Aorta (tissue), 5 donors: Measurements from ENCODE around the gene RHOF. TPM values are rescaled to one million over a fixed set of nuclear protein-coding genes. Genes with fewer than 3 reads are reported as not detected.

Experiments
- ATAC-seq: fragments of 200-7000 bp; cut with Tn5 transposase; one replicate; pipeline ENCODE4 v1.9.1; 2022; ENCODE audit warnings: moderate library complexity; ENCODE audit not compliant: low FRiP score
- DNase-seq, 2 donors: peaks; one replicate each; pipeline ENCODE4 v3.0.0-alpha.2; 2020
- H3K27ac ChIP-seq, 2 donors: one replicate each; pipeline ENCODE4 v1.5.1; 2013; ENCODE audit warnings: low read length in 2 of 2, mild to moderate bottlenecking in 2 of 2, moderate library complexity in 2 of 2, control low read depth in 1 of 2, inconsistent platforms in 1 of 2, low read depth in 1 of 2
- H3K27me3 ChIP-seq, 2 donors: one replicate each; pipeline ENCODE4 v1.6.1; 2013; ENCODE audit warnings: control low read depth in 1 of 2, low read length in 1 of 2, mild to moderate bottlenecking in 1 of 2, moderate library complexity in 1 of 2; ENCODE audit not compliant: insufficient read depth in 2 of 2, control insufficient read depth in 1 of 2
- H3K36me3 ChIP-seq, 2 donors: one replicate each; pipeline ENCODE4 v1.6.1; 2013; ENCODE audit warnings: control low read depth in 1 of 2, low read length in 1 of 2, mild to moderate bottlenecking in 1 of 2; ENCODE audit not compliant: insufficient read depth in 2 of 2, control insufficient read depth in 1 of 2
- H3K4me1 ChIP-seq, 2 donors: one replicate each; pipeline ENCODE4 v1.6.1; 2013; ENCODE audit warnings: low read length in 2 of 2, control low read depth in 1 of 2, mild to moderate bottlenecking in 1 of 2, moderate library complexity in 1 of 2; ENCODE audit not compliant: insufficient read depth in 2 of 2, control insufficient read depth in 1 of 2
- H3K4me3 ChIP-seq, 2 donors: one replicate each; pipeline ENCODE4 v1.5.1; 2013; ENCODE audit warnings: low read length in 2 of 2, control low read depth in 1 of 2, mild to moderate bottlenecking in 1 of 2
- H3K9me3 ChIP-seq: one replicate; pipeline ENCODE4 v1.6.1; 2013; ENCODE audit warnings: mild to moderate bottlenecking, low read length; ENCODE audit not compliant: control insufficient read depth
- WGBS, 2 donors: extraction: QIAGEN DNeasy Blood & Tissue Kit; methylation state at CpG; one replicate each; pipeline ENCODE4 v1.1.7; 2013; 5-methylcytosine and 5-hydroxymethylcytosine counted together
- intact Hi-C, 2 donors: fragments of 100-400 bp; cut with DNase I; formaldehyde crosslinking; loops; one replicate each; pipeline versions ENCODE4 v1.14.2 to v1.15.0; 2022
- polyA plus RNA-seq, 2 donors: library from polyadenylated mRNA; stranded (reverse); fragments of 200-250 nt; gene quantifications; one replicate each; pipeline ENCODE4 v1.2.3, GENCODE V29; 2013
- total RNA-seq, 2 donors: library from RNA; stranded (reverse); fragmentation: NEBNext Ultra II Directional; extraction: Animal tissue kit (Norgen Biotek cat#: 25700); gene quantifications; one replicate each; pipeline ENCODE4 v1.2.1, GENCODE V29; 2021
- donor health status: healthy with polysubstance abuse.
- donor health status: Bipolar disorder and iron deficiency.
- donor health status: DM: no; HTN: no; CAD: no.
- donor health status: DM: no; HTN: no; CAD: no.
- donor health status: DM: yes; HTN: yes; CAD: no.

Gene RHOF
- total and polyA plus RNA-seq, 4 donors: 5.2 to 18.0 (median 9.1) TPM

DNA sequence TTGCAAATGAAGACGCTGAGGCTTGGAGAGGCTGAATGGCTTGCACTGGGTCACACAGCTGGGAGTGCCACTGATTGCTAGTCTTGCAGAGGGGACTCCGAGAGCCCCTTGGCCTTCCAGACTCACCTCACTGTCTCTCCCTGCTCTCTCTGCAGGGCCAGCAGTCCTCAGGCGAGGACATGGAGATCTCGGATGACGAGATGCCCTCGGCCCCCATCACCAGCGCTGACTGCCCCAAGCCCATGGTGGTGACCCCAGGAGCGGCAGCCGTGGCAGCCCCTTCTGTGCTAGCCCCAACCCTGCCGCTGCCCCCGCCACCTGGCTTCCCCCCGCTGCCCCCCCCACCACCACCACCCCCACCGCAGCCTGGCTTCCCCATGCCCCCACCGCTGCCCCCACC, 20.5 kb upstream of the RHOF start:
- Histone ChIP-seq H3K4me3 (no peak overlapping the region), H3K27ac (no peak overlapping the region), H3K36me3 (peaks cover 4 to 21% of the 10 kb centered on the region in 2 donors), H3K9me3 (no peaks in the 10 kb centered on the region), H3K4me1 (no peaks in the 10 kb centered on the region), H3K27me3 (no peaks in the 10 kb centered on the region)
- intact Hi-C loops: loop anchor here (5.0 kb wide), 1 partner anchor 37 kb away; no protein-coding TSS in a partner anchor
- ATAC-seq (no peak), DNase-seq (peak in 1 of 2 donors; percentile 71)
- WGBS, 2 donors: 81 to 84% methylated on average over 12 to 14 of the region's 14 CpGs

DNA sequence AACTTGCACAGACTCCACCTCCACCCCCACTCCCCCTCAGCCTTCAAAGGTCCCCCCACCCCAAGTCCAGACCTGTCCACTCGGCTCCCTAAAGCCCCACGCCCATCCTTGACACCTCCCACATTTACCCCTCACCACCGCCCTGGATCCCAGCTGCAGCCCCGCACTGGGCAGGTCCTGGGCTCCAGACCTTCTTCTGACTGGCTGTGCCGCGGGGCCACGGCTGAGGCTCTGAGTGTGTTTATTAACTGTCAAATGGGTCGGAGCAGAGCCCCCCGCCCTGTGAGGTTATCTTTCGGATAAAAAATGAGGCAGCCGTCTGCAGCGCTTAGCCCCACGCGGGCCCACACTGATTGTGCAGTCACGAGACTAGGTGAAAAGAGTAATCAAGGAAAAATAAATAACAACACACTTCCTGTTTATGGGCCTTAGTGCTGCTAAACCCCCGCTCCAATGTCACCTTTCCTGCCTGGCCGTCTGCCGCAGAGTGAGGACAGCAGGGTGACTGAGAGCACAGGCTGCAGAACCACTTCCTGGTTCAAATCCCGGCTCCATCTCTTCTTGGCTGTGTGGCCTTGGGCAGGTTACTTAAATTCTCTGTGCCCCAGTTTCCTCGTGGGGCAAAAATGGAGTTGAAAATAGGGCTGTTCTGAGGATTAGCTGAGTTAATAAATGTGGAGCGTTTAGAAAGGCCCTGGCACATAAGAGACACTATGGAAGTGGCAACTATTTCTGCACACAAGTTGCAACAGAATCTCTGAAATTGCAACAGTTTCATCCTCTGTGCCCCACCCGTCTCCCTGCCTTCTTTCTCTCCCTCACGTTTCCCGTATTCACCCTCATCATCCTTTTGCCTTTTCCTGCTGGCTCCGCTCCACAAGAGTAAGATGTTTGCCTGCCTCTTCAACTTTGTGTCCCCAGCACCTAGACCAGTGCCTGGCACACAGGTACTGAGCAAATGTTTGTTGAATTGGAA, 19.7 kb upstream of the RHOF start:
- intact Hi-C loops: loop anchor here (1.0 to 5.0 kb wide), 3 partner anchors 18 to 76 kb away; no protein-coding TSS in a partner anchor
- Histone ChIP-seq H3K27ac (no peak overlapping the region), H3K27me3 (no peaks in the 10 kb centered on the region), H3K9me3 (no peaks in the 10 kb centered on the region), H3K36me3 (peaks cover 4 to 24% of the 10 kb centered on the region in 2 donors), H3K4me3 (peak overlapping the region in 1 of 2 donors; percentile 11), H3K4me1 (no peaks in the 10 kb centered on the region)
- no peak for ATAC-seq
- WGBS, 2 donors: 30 to 31% methylated on average over 25 of the region's 25 CpGs
- peak; percentile 49 to 78 for DNase-seq

DNA sequence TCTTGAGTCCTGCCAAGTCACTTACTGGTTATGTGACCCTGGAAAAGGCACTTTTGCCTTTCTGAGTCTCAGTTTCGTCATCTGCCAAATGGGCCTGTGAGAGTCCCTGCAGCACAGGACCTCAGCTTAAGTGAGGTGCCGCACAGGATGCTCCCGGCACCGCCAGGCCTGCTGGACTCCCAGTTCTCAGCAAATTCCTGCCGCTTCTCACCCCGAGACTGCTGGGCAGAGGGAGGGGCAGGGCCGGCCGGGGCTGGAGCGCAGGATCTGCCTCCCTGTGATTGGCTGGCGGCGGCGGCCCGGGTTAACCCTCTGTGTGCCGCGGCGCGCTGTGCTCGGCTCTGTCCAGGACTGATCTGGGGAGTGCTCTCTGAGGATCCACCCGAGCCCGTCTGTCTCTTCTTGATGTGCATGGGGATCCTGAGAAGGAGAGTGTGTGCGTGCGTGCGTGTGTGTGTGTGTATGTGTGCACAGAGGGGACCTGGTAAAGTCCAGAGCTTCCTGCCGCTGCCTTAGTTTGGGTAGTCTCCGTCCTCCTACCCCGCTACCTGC, 18.9 kb upstream of the RHOF start:
- Histone ChIP-seq H3K36me3 (peaks cover 4 to 21% of the 10 kb centered on the region in 2 donors), H3K4me1 (no peaks in the 10 kb centered on the region), H3K9me3 (no peaks in the 10 kb centered on the region), H3K4me3 (peak overlapping the region; percentile 47 to 67), H3K27ac (peak overlapping the region in 1 of 2 donors; percentile 52), H3K27me3 (no peaks in the 10 kb centered on the region)
- ATAC-seq (peak; percentile 85), DNase-seq (peak; percentile 85 to 90)
- intact Hi-C loops: loop anchor here (1.0 to 5.0 kb wide), 3 partner anchors 17 to 77 kb away; no protein-coding TSS in a partner anchor
- WGBS, 2 donors: 3 to 4% methylated on average over 25 to 26 of the region's 26 CpGs

DNA sequence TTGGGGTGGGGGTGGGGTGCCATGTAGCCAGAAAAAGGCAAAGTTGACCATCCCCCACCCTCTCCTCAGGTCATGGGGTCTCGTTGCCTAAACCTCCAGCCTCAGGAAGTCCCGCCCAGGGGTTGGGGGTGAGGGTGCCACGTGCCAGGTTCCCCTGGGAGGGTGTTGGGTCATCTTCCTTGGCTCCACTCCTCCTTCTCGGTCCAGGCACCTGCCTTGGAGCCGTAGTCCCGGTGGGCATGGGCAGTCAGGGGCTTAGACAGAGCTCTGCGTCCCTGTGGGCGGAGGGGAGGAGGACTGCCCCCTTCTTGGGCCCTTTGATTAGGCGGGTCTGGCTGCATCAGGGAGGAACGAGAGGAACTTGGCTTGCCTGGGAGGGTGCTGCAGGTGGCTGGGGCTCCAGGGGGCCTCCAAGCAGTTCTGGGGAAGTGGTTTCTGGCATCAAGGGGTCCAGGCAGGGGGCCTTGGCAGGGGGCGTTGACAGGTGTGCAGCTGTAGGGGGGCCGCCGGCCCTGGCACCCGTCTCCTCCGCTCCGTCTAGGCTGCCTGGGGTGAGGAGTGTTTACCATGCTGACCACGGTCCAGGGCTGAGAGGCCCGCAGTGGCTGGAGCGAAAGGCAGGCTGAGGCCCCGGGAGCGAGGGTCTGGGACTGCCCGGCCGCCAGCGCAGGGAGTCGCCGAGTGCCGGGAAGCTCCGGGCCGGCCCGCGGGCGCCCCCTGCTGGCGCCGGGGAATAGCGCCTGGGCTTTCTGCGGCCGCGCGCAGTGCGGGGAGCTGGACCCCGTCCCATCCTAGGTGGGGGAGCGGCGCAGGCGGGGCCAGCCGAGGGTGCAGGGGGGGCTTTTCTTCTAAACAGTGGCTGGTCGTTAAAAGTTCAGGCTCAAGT, 18.2 kb upstream of the RHOF start:
- Histone ChIP-seq H3K36me3 (peaks cover 4 to 15% of the 10 kb centered on the region in 2 donors), H3K27me3 (no peaks in the 10 kb centered on the region), H3K27ac (peak overlapping the region in 1 of 2 donors; percentile 34), H3K4me3 (peak overlapping the region; percentile 47 to 67), H3K9me3 (no peaks in the 10 kb centered on the region), H3K4me1 (no peaks in the 10 kb centered on the region)
- DNase-seq (peak; percentile 79 to 92), ATAC-seq (peak; percentile 94)
- WGBS, 2 donors: 2% methylated on average over 36 to 46 of the region's 46 CpGs
- intact Hi-C loops: loop anchor here (1.0 to 5.0 kb wide), 4 partner anchors 16 to 78 kb away; no protein-coding TSS in a partner anchor

DNA sequence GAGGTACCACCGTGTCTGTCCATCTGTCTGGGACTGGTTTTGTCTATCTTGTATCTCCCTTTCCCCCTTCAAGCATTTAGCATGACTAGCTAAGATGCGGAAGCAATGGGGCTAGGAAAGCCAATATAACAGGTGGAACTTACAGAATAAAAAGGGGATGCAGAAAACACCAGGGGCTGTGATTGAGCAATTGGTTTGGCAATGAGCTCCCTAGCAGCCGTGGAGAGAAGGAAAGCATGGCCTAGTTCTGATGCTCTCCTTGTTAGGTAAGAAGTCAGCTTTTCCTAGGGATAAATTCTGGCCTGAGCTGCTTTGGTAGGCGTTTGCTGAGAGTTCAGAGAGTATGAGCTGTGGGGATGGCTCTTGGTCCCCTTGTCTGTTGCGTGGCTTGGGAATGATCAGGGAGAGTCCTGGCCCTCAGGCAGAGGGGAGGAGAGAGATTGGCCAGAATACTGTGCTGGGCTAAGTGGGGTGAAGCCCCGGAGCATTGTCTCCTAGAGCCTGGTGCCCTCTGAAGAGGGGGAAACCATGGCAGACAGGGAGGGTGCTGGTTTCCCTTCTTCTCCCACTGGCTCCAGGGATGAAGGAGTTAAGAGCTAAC, 17.4 kb upstream of the RHOF start:
- intact Hi-C loops: loop anchor here (2.0 to 5.0 kb wide), 2 partner anchors 16 to 34 kb away; no protein-coding TSS in a partner anchor

DNA sequence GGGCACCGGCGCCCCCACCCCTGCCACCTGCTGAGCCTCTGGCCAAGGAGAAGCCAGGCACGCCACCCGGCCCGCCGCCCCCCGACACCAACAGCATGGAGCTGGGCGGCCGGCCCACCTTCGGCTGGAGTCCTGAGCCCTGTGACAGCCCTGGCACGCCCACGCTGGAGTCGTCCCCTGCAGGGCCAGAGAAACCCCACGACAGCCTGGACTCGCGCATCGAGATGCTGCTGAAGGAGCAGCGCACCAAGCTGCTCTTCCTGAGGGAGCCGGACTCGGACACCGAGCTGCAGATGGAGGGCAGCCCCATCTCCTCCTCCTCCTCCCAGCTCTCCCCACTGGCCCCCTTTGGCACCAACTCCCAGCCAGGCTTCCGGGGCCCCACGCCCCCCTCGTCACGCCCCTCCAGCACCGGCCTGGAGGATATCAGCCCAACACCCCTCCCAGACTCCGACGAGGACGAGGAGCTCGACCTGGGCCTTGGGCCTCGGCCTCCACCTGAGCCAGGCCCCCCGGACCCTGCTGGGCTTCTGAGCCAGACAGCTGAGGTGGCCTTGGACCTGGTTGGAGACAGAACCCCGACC, 16.8 kb upstream of the RHOF start:
- no peaks in the 10 kb centered on the region for H3K4me1 ChIP-seq
- WGBS, 2 donors: 56 to 65% methylated on average over 33 of the region's 33 CpGs
- no peaks in the 10 kb centered on the region for H3K9me3 ChIP-seq
- peaks cover 4 to 14% of the 10 kb centered on the region in 2 donors for H3K36me3 ChIP-seq
- no peak overlapping the region for H3K4me3 ChIP-seq
- ATAC-seq (no peak), DNase-seq (no peak)
- H3K27ac ChIP-seq: no peak overlapping the region
- no peaks in the 10 kb centered on the region for H3K27me3 ChIP-seq
- intact Hi-C loops: loop anchor here (2.0 to 5.0 kb wide), 2 partner anchors 16 to 33 kb away; no protein-coding TSS in a partner anchor

More for the DNA sequence above, 17.4 kb upstream of the RHOF start:
- DNase-seq (no peak), ATAC-seq (no peak)
- 43 to 47% methylated on average over 6 of the region's 6 CpGs for WGBS, 2 donors
- no peaks in the 10 kb centered on the region for H3K9me3 ChIP-seq
- no peaks in the 10 kb centered on the region for H3K4me1 ChIP-seq
- H3K27ac ChIP-seq: peak overlapping the region in 1 of 2 donors; percentile 34
- no peak overlapping the region for H3K4me3 ChIP-seq
- H3K27me3 ChIP-seq: no peaks in the 10 kb centered on the region
- H3K36me3 ChIP-seq: peaks cover 4 to 14% of the 10 kb centered on the region in 2 donors

DNA sequence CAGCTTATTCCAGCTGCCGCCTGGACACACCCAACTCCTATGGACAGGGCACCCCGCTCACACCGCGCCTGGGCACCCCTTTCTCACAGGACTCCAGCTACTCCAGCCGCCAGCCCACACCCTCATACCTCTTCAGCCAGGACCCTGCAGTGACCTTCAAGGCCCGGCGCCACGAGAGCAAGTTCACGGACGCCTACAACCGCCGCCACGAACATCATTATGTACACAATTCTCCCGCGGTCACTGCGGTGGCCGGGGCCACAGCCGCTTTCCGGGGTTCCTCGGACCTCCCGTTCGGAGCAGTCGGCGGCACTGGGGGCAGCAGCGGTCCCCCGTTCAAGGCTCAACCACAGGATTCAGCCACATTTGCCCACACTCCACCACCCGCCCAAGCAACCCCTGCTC, 16.2 kb upstream of the RHOF start:
- no peaks in the 10 kb centered on the region for H3K4me1 ChIP-seq
- ATAC-seq (no peak), DNase-seq (peak in 1 of 2 donors; percentile 78)
- no peaks in the 10 kb centered on the region for H3K9me3 ChIP-seq
- intact Hi-C loops: loop anchor here (2.0 to 5.0 kb wide), 2 partner anchors 15 to 32 kb away; no protein-coding TSS in a partner anchor
- H3K27me3 ChIP-seq: no peaks in the 10 kb centered on the region
- H3K36me3 ChIP-seq: peaks cover 4 to 12% of the 10 kb centered on the region in 2 donors
- H3K27ac ChIP-seq: no peak overlapping the region
- 88% methylated on average over 24 to 27 of the region's 27 CpGs for WGBS, 2 donors
- H3K4me3 ChIP-seq: no peak overlapping the region
